Stimulated activated CD4-positive, alpha-beta T cell treated with anti-CD3 and anti-CD28 coated beads, Interleukin-15, amount 100 ng/mL, for 48 hours (primary cell): Measurements from ENCODE around the gene PPP1R27.

ENCODE experiments used
- DNase-seq, 2 donors: peaks; one replicate each; pipeline ENCODE4 v3.0.0-alpha.2; 2020; ENCODE audit warnings: low read depth in 2 of 2

PPP1R27 gene

GRCh38 chr17:81860756-81861568 is 26.1 kb upstream of the PPP1R27 start:
- peak; percentile 98 to 99 for DNase-seq

GRCh38 chr17:81859906-81860755 is 25.3 kb upstream of the PPP1R27 start, which contains the start of gene P4HB:
TSS of gene P4HB (minus strand) at chr17:81860535. CDS start at chr17:81860471, 64 bp downstream.
- peak in 1 of 2 donors; percentile 97 for DNase-seq

- DNase-seq: no peak
Observed at GRCh38 chr17:81858967-81859905, 24.4 kb upstream of the PPP1R27 start.

GRCh38 chr17:81858170-81858966 is 23.5 kb upstream of the PPP1R27 start:
- DNase-seq: no peak

GRCh38 chr17:81854974-81855774 is 20.3 kb upstream of the PPP1R27 start:
- DNase-seq: no peak

GRCh38 chr17:81852237-81852636 is 17.4 kb upstream of the PPP1R27 start:
- DNase-seq: no peak

- DNase-seq: no peak
Observed at GRCh38 chr17:81851423-81851822, 16.6 kb upstream of the PPP1R27 start.

GRCh38 chr17:81849457-81849856 is 14.6 kb upstream of the PPP1R27 start:
- DNase-seq: no peak

- DNase-seq: no peak
Observed at GRCh38 chr17:81846743-81847689, 12.2 kb upstream of the PPP1R27 start.

GRCh38 chr17:81845881-81846742 is 11.3 kb upstream of the PPP1R27 start:
- no peak for DNase-seq

- no peak for DNase-seq
Observed at GRCh38 chr17:81845361-81845760, 10.5 kb upstream of the PPP1R27 start.

- DNase-seq: no peak
Observed at GRCh38 chr17:81844887-81845286, 10.0 kb upstream of the PPP1R27 start.

GRCh38 chr17:81844327-81844851 is 9.5 kb upstream of the PPP1R27 start:
- no peak for DNase-seq

GRCh38 chr17:81843713-81844326 is 9.0 kb upstream of the PPP1R27 start:
- DNase-seq: no peak

GRCh38 chr17:81842725-81843504 is 8.1 kb upstream of the PPP1R27 start:
- DNase-seq: no peak

- DNase-seq: no peak
Observed at GRCh38 chr17:81842378-81842724, 7.5 kb upstream of the PPP1R27 start.
